Prostate gland (tissue), 2 donors: Measurements from ENCODE around the gene DLGAP1.

Experiments
- POLR2A ChIP-seq: fragments of 450-650 bp; IDR thresholded peaks from one replicate; pipeline ENCODE4 v1.6.1; 2016; ENCODE audit warnings: antibody characterized with exemption, mild to moderate bottlenecking
- TF ChIP-seq, protein P1 (sequence below), 4 experiments: fragments of 200-600 bp in 2 of 4; fragments of 450-650 bp in 2 of 4; sonication (generic) in 2 of 4; IDR thresholded peaks; 1 replicate in 3 of 4; 2 replicates in 1 of 4; pipeline ENCODE4 v1.5.1; 2016 to 2019; ENCODE audit warnings: antibody characterized with exemption in 4 of 4, mild to moderate bottlenecking in 2 of 4, moderate library complexity in 2 of 4

DNA sequence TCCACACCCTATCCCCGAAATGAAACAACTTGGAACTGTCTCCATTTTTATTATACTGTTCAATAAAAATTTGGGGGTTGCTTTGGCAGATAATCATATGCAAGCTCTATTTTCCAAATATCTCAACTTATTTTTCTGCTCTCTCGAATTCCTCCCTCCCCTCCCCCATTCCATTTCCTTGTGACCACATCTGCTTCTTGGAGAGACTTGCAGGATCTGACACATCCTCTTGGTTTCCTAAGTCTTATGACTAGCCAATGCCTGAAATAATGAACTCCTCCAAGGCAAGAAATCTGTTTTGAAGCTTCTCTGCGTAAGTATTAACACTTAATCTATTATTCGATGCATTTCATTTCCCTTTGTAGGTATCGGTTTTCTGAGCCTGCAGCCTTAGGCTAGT is 989.1 kb downstream of the DLGAP1 start:
- TF ChIP-seq POLR2A = no peak
- TF ChIP-seq, protein P1, sequence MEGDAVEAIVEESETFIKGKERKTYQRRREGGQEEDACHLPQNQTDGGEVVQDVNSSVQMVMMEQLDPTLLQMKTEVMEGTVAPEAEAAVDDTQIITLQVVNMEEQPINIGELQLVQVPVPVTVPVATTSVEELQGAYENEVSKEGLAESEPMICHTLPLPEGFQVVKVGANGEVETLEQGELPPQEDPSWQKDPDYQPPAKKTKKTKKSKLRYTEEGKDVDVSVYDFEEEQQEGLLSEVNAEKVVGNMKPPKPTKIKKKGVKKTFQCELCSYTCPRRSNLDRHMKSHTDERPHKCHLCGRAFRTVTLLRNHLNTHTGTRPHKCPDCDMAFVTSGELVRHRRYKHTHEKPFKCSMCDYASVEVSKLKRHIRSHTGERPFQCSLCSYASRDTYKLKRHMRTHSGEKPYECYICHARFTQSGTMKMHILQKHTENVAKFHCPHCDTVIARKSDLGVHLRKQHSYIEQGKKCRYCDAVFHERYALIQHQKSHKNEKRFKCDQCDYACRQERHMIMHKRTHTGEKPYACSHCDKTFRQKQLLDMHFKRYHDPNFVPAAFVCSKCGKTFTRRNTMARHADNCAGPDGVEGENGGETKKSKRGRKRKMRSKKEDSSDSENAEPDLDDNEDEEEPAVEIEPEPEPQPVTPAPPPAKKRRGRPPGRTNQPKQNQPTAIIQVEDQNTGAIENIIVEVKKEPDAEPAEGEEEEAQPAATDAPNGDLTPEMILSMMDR (IDR thresholded peaks at IDR 0.05) = no peak
